NOMO-1 treated with dmso at 0.1 percent for 144 hours (cell line): Measurements from ENCODE around the gene C10orf53.

Experiments
- DNase-seq: peaks from one replicate; lab custom pipeline; 2025; ENCODE audit not compliant: unreplicated experiment; lab: John Stamatoyannopoulos, UW

Gene C10orf53

DNA sequence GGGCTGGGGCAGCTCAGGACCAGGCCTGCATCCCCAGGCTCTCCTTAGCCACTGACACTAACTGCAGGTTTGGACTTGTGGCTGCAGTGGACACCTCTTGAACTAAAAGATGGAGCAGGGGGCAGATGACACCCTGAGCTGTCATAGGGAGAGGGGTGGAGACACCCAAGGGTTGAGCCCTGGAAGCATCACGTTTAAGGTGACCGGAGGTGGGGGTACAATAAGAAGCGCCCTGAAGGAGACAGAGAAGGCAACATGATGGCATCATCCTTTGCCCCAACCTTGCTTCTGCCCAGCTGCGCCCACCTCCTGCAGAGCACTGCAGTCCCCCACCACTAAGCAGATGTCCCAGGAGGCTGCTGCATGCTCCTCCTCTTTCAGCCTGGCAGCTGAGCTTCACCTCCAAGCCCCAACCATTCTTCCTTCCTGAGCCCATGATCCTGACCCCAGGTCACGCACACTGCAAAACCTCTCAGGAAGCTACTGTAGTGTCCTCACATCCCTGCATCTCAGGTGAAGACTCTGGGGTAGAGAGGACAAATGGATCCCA, 57.2 kb downstream of the C10orf53 start:
- DNase-seq = no peak

DNA sequence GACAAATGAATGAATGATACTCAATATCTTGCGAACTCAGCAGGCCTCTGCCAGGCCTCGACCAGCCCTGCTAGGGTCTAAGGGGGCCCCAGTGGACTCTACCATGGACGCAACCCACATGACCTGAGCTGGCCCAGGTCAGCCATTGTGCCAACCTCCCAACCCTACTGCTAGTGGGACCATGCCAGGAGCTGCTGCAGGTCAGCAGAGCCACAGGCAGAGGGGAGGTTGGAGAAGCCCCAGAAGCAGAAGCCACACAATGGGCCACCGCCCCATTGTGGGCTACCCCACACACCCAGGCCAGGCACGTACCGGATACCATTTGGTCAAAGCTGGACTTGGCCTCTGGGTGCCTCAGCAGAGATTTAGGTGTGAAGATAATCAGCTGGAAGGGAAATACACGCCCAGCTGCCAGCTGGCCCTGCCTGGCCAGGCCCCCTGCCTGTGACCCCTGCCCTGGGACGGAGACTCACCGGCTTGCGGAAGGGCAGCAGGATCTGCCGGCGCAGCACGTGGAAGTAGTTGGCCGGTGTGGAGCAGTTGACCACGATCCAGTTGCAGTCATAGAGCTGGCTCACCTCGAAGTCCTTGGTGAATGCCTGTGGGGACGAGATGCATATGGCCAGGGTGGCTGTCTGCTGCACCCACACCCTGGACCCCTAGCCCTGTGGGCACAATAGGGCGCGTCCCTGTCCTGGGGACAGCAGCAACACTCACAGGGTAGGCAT, 58.2 kb downstream of the C10orf53 start:
- no peak for DNase-seq

DNA sequence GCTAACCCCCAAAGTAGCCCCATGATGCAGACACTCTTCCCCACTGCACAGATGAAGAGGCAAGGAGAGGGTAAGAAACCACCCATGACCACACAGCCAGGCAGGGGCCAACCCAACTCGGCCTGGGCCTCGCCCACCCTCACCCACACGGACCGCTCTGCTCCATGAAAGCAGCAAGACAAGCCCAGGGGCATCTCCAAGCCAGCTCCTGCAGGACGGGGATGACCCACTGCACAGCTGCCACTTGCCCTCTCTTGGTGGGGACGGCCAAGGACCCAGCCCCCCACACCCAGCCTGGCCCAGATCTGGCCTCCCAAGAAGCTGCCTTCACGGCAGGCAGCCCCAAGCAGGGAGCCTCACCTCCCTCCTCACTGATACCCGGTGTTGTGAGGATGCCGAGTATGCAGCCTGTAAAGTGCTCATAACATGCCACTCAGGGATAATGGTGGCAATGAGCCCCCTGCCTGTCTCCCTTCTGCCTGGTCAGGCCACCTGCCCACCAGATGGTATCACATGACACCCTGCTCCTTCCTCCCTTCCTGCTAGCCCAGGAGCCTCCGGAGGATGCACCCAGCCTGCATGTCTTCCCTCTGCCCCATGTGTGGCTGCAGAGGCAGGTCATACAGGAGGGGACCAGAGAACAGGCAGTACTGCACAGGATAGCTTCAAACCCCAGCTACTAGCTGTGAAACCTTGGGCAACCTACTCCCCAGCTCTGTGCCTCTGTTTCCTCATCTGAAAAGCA, 59.3 kb downstream of the C10orf53 start:
- DNase-seq = no peak

DNA sequence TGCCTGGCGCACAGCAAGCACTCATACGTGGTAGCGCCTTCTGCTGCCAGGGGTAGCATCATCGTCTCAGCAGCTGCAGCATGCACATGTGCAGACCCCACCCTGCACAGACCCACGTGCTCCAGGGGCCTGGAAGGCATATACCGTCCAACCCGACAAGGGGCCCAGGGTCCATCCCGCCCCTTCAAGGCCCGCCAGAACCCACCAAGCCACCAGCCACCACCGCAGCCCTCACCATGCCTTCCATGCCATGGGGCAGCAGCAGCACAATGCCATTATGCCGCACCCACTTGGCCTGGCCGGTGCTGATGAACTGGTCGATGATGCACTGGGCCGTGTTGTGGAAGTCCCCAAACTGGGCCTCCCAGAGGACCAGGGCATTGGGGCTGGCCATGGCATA, 60.0 kb downstream of the C10orf53 start:
- no peak for DNase-seq

DNA sequence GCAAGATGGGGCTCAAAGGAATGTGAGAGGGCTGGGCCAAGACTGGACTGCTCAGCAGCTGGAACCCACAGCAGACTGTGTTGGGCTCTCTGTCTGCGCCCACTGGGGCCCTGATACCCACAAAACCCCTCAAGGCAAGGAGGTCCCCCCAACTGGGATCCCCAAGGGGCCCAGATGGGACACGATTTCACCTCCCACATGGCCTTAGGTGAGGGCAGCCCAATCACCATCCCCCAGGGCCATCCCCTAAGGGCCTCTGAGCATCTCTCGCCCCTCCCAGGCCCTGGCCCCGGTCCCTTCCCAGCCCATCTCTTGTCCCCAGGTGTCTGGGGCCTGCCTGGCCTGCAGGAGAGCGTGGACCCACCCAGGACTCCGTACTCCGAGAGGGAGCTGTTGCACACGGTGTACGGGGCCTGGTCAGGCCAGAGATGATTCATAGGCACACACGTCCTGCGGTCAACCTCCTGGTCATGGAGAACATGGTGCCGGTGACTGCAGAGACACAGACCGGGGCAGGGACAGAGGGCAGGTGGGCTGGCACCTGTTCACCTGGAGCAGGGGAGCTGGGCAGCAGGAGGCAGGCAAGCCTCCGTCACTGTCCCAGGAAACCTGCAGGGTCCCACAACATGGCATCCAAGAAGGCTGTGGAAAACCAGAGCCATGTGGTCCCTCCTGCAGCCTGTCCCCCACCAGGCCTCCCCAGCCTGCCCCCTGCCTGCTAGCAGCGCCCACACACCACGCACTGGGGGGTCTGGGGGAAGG, 61.1 kb downstream of the C10orf53 start:
- no peak for DNase-seq

DNA sequence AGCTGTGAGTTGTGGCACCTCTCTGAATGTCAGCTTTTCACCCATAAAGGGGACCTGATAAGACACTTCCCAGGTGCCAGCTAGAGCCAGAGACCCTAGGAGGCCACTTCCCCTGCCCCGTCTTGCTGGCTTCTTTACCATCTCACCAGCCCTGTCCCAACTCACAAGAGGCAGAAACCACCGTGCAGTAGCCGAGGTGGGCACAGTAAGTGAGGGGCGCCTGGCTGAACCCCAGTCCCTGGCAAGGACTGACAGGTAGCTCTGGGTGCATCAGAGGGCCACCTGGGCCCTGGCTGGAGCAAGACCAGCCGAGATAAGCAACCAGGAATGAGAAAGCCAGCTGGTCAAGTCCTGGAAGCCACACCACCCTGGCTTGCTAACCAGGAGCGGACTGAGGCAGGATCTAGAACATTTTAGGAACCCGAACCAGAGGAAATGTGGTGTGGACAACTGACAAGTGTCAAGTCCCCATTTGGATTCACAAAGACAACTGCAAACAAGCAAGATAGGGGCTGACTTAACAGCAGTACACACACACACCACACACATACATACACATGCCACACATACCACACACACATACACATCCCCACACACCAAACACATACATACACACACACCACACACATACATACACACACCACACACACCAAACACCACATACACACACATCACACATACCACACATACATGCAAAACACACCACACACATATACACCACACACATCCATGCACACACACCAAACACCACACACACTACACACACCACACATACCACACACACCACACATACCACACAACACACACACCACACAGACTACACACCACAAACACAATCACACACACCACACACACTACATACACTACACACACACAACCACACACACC, 61.9 kb downstream of the C10orf53 start:
- DNase-seq = no peak

DNA sequence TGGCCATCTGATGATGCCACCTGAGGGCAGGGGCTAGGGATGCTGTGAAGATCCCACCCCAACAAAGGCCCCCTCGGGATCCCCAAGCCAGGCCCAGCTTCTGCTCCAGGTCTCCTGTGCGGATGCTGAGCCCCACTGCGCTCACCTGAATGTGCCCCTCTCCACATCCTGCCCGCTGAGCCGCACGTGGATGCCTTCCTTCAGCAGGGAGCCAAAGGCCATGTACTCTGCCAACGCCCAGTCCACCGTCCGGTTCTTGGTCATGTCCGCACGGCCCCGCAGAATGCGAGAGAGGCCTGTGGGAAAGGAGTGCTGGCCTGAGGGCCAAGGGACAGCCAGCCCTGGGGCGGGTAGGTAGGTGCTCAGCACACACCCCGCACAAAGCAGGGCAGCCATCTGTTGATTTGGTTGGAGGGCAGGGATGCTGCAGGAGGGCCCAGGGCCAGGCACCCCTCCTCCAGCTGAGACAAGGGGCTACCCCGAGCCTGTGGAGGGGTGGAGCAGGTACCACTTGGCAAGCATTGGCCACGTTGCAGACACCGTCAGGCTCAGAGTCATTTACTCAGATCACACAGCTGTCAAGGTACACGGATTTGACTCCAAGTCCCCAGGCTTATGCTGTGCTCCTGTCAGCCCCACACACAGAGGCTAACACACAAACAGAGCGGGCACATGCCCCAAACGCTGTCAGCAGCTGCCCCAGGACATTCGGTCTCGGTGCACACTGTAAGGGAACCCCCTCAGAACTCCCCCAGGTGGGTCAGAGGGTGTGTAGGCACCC, 63.4 kb downstream of the C10orf53 start:
- no peak for DNase-seq

DNA sequence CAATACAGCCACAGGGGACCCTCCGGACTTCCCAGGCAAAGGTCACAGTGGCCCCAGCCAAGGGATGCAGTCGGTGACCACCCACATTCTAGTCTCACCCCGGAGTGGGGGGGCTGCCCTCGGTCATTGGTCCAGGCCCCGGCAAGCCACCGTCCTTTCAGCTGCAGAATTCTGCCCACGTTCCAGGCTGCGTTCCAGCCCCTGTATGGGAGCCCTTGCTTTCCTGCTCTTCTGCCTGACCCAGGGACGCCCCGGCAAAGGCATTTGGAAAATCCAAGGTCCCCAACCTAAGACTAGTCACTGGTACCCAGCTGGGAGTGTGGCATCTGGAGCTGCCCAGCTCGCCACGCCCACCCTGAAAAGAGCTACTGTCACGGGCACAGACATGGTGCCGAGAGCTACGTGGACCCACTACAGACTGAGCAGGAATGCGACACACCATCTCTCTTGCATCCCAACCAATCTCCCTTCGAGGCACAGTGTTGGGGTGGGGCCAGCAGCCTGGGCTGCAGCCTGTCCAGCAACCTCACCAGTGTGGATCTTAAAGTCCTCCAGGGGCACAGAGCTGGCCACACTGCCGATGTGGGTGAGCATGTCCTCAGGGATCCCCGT, 64.1 kb downstream of the C10orf53 start:
- no peak for DNase-seq

DNA sequence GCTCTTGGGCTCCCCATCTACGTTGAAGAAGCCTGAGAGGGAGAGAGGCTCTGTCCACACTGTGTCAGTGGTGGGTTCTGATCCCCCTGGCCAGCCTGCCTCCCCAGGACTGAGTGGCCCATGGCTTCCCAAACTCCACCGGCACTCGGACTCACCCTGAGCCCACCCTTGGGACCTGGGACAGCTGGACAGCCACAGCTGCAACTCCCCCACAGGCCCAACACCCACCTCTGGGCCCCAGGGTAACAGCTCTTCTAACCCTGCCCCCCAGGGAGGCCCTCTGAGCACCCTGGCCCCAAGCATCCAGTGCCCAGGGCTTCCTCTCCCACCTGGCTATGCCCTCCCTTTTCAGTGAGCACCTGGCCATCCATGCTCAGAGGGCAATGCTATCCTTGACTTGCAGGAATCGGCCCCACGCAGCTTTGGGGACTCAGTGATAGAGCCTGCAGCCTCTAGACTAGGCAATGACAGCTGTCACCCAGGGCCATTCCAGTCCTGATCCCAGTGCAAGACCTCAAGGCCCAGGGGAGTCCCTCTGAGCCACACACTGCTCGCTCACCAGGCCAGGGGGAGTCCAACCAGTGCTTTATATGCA, 64.7 kb downstream of the C10orf53 start:
- DNase-seq = no peak

DNA sequence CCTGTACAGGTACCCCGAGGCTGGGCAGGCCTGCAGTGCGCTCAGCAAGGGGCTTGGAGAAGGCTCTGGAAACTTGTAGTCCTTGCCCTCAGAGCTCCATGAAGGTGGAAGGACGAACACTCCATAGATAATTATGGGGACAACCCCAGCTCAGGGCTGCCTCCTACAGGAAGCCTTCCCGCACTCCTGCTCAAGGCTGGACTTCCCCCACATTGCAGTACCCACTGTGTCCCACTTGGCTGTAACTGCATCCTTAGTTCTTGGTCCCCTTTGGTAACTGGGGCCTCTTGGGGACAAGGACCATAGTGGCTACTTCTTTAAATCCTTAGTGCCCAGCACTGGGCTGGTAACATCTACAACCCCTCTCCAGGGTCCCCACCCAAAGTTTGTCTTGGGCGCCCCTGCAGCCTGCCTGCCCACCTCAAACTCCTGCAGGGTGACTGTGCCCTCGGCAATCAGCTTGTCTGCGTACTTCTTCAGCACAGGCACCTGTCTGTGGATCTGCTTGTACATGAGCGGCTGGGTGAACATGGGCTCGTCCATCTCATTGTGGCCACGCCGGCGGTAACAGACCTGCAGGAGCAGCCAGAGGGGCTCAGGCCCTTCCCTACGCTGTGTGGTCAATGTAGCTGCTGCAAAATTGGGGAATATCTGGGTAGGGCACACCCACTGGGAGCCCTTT, 65.6 kb downstream of the C10orf53 start:
- no peak for DNase-seq

DNA sequence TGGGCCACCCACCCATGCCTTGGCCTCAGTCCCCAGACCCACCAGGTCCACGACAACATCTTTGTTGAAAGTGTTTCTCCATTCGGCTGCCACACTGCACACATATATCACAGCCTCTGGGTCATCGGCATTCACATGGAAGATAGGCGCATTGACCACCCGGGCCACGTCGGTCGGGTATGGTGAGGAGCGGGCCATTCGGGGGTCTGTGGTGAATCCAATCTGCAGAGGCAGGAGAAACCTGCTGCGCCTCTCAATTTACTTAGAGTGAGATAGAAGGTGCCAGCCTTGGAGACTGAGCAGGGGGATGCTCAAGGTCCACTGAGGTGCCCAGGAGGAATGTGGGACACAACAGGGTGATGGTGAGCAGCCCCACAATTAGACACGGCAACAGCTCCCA, 66.3 kb downstream of the C10orf53 start:
- no peak for DNase-seq

DNA sequence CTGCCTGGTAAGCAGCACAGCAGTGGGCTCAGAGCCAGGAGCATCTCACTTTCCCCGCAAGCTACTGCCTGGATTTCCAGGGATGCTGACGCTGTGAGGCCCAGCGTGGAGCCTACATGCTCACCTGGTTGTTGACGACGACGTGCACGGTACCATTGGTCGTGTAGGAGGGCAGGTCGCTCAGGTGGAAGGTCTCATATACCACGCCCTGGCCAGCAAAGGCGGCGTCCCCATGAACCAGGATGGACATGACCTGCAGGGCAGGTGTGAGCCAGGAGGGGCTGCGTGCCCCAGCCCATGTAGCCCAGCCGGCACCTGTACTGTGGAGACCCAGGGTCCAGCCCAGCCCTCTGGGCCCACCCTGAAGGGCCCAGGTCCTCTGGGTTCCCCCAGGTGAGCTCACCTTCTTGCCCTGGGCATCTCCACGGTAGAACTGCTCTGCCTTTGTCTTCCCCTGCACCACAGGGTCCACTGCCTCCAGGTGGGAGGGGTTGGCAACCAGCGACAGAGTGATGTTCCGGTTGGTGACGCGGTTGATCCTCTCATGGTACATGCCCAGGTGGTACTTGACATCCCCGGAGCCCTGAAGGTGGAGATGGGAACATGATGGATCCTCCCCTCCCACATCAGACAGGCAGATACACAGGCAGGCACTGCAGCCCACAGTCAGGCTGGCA, 67.3 kb downstream of the C10orf53 start:
- no peak for DNase-seq
